HL-60 (cell line): ENCODE results near the gene FADD.

Experiments
- GABPA ChIP-seq: IDR thresholded peaks from 2 replicates; pipeline ENCODE4 v1.6.1; 2012; ENCODE audit warnings: low read depth
- POLR2AphosphoS5 ChIP-seq: IDR thresholded peaks from 2 replicates; pipeline ENCODE4 v1.6.1; 2012; ENCODE audit warnings: low read depth
- SPI1 ChIP-seq: IDR thresholded peaks from 2 replicates; pipeline ENCODE4 v1.6.1; 2012; ENCODE audit warnings: low read depth, mild to moderate bottlenecking, borderline replicate concordance
- TF ChIP-seq, protein P1 (sequence below): IDR thresholded peaks from one replicate; pipeline ENCODE4 v1.5.1; 2011; ENCODE audit warnings: low read length, control low read depth, inconsistent platforms; ENCODE audit not compliant: insufficient read depth
- TF ChIP-seq, protein P2 (sequence below): IDR thresholded peaks from 2 replicates; pipeline ENCODE4 v1.6.1; 2012; ENCODE audit warnings: low read depth; ENCODE audit not compliant: insufficient replicate concordance

DNA sequence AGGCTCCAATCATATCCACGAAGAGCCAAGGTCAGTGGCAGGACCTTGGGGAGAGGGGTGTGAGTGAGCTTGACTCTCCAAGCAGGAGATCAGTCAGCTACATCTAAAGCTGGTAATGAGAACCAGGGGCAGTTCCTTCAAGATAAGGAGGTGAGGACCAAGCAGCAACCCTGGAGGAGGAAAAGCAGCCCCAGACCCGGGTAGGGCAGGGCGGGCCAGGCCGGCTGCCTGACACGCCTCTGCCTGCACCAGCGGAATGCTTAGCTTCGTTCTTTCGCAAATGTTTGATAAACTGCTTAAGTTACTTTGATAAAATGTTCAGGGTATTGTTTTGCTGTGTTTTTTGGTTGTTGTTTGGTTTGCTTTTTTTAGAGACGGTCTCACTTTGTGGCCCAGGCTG, 18.7 kb upstream of the FADD start:
- TF ChIP-seq POLR2AphosphoS5 (no peak), GABPA (no peak), SPI1 (no peak)
- TF ChIP-seq, protein P1, sequence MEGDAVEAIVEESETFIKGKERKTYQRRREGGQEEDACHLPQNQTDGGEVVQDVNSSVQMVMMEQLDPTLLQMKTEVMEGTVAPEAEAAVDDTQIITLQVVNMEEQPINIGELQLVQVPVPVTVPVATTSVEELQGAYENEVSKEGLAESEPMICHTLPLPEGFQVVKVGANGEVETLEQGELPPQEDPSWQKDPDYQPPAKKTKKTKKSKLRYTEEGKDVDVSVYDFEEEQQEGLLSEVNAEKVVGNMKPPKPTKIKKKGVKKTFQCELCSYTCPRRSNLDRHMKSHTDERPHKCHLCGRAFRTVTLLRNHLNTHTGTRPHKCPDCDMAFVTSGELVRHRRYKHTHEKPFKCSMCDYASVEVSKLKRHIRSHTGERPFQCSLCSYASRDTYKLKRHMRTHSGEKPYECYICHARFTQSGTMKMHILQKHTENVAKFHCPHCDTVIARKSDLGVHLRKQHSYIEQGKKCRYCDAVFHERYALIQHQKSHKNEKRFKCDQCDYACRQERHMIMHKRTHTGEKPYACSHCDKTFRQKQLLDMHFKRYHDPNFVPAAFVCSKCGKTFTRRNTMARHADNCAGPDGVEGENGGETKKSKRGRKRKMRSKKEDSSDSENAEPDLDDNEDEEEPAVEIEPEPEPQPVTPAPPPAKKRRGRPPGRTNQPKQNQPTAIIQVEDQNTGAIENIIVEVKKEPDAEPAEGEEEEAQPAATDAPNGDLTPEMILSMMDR: no peak
- TF ChIP-seq, protein P2, sequence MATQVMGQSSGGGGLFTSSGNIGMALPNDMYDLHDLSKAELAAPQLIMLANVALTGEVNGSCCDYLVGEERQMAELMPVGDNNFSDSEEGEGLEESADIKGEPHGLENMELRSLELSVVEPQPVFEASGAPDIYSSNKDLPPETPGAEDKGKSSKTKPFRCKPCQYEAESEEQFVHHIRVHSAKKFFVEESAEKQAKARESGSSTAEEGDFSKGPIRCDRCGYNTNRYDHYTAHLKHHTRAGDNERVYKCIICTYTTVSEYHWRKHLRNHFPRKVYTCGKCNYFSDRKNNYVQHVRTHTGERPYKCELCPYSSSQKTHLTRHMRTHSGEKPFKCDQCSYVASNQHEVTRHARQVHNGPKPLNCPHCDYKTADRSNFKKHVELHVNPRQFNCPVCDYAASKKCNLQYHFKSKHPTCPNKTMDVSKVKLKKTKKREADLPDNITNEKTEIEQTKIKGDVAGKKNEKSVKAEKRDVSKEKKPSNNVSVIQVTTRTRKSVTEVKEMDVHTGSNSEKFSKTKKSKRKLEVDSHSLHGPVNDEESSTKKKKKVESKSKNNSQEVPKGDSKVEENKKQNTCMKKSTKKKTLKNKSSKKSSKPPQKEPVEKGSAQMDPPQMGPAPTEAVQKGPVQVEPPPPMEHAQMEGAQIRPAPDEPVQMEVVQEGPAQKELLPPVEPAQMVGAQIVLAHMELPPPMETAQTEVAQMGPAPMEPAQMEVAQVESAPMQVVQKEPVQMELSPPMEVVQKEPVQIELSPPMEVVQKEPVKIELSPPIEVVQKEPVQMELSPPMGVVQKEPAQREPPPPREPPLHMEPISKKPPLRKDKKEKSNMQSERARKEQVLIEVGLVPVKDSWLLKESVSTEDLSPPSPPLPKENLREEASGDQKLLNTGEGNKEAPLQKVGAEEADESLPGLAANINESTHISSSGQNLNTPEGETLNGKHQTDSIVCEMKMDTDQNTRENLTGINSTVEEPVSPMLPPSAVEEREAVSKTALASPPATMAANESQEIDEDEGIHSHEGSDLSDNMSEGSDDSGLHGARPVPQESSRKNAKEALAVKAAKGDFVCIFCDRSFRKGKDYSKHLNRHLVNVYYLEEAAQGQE: no peak
